Jurkat, Clone E6-1 (cell line): ENCODE data around the gene EPS8L3.
"Not testable (repeated sequence)": the region's sequence is repeated elsewhere in the genome, so short reads cannot be mapped to it uniquely, and the experiment has no call there.

Experiments used
- DNase-seq: peaks from one replicate; pipeline ENCODE4 v3.0.0-alpha.2; 2011; ENCODE audit warnings: low read depth, low spot score
- H3K4me3 ChIP-seq: 2 replicates; pipeline ENCODE4 v1.5.1; 2011; ENCODE audit warnings: mild to moderate bottlenecking, low read length, control low read depth, moderate library complexity

Gene EPS8L3

GRCh38 chr1:109767637-109768334 lies 4.1 kb upstream of the EPS8L3 start:
- H3K4me3 ChIP-seq, result no peak overlapping the region
- DNase-seq, result no peak

DNA sequence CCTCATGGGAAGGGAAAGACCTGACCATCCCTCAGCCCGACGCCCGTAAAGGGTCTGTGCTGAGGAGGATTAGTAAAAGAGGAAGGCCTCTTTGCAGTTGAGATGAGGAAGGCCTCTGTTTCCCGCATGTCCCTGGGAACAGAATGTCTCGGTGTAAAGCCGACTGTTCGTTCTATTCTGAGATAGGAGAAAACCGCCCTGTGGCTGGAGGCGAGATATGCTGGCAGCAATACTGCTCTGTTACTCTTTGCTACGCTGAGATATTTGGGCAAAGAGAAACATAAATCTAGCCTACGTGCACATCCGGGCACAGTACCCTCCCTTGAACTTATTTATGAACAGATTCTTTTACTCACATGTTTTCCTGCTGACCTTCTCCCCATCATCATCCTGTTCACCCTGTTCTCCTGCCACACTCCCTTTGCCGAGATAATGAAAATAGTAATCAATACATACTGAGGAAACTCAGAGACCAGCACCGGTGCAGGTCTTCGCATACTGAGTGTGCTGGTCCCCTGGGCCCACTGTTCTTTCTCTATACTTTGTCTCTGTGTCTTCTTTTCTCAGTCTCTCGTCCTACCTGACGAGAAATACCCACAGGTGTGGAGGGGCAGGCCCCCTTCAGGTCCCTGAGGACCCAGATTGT lies 3.4 kb upstream of the EPS8L3 start:
- DNase-seq, H3K4me3 ChIP-seq: not testable (repeated sequence)

DNA sequence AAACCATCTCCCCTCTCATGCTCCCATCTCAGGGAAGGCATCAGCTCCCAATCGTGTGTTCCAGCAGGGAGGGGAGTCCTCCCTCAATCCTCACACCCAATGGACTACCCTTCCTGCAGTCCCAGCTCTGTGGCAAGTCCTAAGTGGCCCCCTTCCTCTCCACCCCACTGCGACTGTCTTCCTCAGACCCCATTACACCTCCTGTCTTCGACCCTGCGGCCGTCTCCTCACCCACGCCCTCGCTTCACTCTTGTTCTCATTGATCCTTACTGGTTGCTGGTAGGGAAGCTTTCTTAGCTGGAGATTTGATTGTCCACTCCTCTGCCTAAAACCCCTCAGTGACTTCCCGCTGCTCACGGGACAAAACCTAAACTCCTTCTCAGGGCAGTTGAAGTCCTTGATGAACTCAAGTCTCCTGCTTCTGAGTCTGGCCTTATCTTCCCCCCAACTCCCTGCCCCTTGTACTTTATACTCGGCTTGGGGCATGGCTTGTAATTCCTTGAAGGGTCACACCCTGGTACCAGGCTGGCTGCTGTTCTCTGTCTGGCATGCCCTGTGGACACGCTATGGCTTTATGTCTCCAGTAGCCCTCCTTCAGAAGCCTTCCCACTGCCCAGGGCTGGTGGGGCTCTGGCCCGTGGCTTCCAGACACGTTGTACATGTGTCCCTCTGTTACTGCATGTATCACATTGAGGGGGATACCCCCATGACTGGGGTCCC lies 2.3 kb upstream of the EPS8L3 start:
- DNase-seq, result no peak
- no peak overlapping the region for H3K4me3 ChIP-seq

DNA sequence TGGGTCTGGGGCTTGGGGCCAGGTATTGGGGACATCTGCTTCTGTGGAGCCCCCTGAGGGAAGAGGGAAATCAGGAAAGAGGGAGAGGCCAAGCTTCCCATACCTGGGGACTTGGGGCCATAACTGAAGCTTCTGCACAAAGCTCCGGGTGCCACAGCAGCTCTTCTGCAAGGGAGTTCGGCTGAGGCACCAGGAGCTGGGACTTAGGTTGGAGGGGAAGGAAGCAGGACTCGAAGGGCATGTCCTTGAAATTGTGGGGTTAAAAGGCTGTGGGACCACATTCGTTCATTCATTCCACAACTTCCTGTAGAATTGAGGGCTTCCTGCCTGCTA lies 1.7 kb upstream of the EPS8L3 start:
- no peak for DNase-seq
- no peak overlapping the region for H3K4me3 ChIP-seq

- no peak for DNase-seq
- no peak overlapping the region for H3K4me3 ChIP-seq
Measured at GRCh38 chr1:109764561-109765482, 1.1 kb upstream of the EPS8L3 start.

- H3K4me3 ChIP-seq, result no peak overlapping the region
- no peak for DNase-seq
Measured at GRCh38 chr1:109762821-109763645, 690 bp downstream of the EPS8L3 start.

DNA sequence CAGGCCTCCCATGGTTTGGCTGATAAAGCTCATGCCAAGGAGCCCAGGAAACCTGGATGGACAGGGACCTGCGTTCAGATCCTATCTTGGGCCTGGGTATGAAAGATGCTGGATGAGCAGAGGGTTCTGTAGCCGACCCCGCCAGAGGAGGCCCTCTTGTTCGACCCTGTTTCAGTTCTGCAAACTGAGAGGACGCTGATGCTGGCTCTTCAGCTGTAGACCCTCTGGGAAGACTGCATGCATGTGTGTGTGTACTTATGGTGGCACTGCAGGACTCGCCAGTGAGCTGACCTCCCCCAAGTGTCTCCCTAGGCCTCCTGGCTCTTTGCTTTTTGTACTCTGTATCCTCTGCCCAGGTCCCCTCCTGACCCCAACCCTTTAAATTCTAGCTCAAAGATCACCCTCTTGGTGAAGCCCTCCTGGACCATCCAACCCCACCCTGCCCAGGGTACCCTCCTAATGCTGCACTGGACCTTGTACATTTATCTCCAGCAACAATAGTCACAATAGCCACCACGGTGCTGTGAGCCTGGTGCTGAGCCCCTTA lies 1.6 kb downstream of the EPS8L3 start:
- no peak for DNase-seq
- no peak overlapping the region for H3K4me3 ChIP-seq

DNA sequence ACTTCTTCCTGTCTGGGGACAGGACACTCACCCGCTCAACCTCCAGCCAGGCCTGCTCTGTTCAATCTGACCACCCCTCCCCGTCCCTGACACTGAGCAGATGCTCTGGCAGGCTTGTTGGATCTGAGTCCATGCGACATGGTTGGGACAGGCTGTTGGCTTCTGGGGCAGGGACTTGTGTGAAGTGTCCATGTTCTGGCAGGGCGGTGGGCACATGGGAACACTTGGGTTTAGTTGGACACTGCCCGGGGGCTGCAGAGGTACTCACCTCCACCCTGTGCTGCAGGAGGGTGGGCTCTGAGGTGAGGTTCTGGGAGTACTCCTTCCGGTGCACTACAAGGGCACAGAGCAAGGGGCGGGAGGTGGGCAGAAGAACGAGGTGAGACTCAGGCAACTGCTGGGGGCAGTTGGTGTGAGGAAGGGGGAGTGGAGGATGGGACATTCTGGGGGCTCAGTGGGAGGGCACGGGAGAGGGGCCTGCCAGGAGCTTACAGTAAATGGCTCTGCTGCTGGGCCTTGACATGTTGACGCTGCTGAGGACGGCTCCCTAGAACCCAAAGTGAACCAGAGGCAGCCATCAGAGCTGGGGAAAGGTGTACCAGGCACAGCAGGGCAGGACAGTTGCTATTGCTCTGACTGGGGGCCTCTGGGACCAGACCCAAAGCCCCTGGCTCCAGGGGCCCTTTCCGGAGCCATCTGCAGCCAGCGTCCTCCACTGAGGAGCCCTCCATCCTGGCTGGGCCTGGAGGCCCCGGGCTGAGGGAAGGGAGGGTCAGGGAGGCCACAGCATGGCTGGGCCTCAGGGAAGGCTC lies 2.3 kb downstream of the EPS8L3 start:
- no peak for DNase-seq

DNA sequence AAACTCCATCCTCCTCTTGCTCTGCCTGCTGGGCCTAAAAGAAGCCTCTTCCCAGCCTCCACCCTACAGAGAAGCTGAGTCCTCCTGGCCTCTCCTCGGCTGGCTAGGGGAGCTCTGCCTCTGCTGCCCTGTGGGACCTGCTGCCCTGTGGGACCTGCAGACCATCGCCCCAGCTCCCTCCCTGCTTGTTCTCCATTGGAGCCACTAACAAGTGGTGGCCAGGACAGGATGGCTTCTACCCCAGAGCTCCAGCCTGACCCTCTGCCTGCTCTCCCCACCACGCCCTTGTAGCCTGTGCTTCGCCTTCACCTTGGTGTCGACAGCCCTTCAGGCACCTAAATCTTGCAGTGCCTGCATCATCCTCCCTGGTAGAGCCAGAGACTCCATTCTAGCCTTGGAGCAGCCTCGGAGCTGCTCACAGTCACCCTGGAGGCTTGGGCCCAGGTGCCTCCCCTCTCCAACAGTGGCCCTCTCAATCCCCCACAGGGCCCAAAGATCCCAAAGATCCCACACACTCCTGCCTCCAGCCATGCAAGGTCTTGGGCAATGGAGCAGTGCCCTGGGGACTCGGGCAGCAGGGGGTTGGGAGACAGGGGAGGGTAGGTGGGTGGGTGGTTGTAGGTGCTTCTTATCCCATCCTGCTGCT lies 3.0 kb downstream of the EPS8L3 start:
- no peak for DNase-seq
- H3K4me3 ChIP-seq, result no peak overlapping the region

More for the DNA sequence above, 2.3 kb downstream of the EPS8L3 start:
- H3K4me3 ChIP-seq, result no peak overlapping the region

DNA sequence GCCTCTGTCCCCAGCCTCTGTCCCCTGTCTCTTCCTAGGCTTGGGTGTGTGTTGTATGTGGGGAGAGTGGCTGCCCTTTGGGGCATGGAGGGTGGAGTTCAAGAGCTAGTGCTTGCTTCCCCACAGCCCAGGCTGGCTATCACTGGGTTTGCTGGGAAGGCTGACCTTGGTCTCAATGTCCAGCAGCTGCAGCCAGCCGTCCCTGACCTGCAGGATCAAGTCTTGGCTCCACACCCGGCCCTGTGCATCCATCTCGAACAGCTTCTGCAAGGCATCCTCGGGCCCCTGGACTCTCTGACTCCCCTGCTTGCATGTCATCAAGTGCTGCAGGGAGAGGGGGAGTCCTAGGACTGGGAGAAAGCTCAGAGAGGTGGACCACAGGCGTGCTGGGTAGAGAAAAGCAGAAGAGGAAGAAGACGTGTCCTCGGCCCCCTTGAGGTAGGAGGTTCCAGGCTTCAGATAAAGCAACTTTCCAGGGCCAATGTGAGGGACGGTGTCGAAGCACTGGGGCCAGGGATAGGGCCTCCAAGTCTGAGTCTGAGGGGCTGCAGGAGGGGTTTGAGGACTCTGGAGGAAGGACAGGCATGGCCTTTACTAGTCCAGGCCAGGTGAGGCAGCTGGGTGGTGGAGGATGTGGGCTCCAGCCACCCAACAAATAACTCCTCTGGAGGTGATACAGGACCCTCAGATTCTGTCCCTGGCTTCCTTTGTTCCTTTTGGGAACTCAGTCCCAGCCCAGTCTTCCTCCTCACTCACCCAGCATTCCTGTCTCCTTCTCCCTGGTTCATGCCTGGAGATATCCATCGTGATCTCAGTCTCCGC lies 4.0 kb downstream of the EPS8L3 start:
- DNase-seq, result no peak

GRCh38 chr1:109757936-109758786 lies 5.6 kb downstream of the EPS8L3 start:
- DNase-seq, result no peak

More for the DNA sequence above, 4.0 kb downstream of the EPS8L3 start:
- no peak overlapping the region for H3K4me3 ChIP-seq

DNA sequence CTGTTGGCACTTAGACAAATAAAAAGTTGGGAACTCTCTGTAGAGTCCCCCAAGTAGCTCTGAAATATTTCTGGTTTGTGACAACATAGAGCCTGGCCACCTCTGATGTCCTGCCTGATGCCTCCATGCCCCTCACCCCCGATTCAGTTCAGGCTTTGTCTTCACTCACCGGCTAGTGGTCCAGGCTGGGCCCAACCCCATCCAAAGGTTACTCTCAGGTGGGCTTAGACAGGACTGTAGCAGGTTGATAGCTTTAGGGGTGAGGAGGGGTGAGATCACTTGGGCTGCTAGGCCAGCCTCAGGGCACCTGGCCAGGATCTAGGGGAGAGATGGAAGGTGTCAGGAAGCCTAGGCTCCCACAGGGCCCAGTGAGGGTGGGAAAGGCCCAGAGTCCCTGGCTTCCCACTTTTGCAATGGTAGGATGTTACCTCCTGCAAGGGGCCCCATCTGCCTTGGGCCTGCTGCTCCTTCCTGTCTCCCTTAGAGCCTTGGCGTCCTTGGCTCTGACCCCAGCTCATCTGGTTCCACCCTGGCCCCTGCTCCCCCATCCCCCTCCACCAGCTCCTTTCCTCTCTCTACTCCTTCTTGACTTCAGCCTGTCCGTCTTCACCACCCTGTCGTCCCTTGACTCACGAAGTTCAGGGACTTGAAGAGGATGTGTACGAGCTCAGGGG lies 6.7 kb downstream of the EPS8L3 start:
- DNase-seq, result no peak
- no peak overlapping the region for H3K4me3 ChIP-seq

More at GRCh38 chr1:109757936-109758786, 5.6 kb downstream of the EPS8L3 start:
- no peak overlapping the region for H3K4me3 ChIP-seq

DNA sequence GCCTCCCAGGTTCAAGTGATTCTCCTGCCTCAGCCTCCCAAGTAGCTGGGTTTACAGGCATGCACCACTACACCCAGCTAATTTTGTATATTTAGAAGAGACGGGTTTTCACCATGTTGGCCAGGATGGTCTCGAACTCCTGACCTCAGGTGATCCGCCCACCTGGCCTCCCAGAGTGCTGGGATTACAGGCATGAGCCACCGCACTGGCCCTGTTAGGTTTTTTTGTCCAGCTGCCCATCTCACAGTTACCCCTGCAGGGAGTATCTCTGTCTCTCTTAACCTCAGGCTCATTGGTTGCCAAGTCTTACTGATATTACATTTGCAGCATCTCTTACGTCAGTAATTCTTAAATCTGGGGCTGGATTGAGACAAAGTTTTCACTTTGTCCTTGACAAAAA lies 7.4 kb downstream of the EPS8L3 start:
- not testable (repeated sequence) for H3K4me3 ChIP-seq, DNase-seq

- no peak overlapping the region for H3K4me3 ChIP-seq
- DNase-seq, result no peak
Measured at GRCh38 chr1:109754738-109755137, 9.0 kb downstream of the EPS8L3 start.
